Upper lobe of left lung (tissue), 4 donors: ENCODE results near the gene TRPM7.

ENCODE experiments used
- EP300 ChIP-seq, 4 donors: sonication (generic); formaldehyde crosslinking; IDR thresholded peaks; one replicate each; pipeline ENCODE4 v1.5.1; 2017; ENCODE audit warnings: antibody characterized with exemption in 4 of 4, control low read depth in 2 of 4
- POLR2A ChIP-seq, 4 donors: fragments of 450-650 bp; IDR thresholded peaks; one replicate each; pipeline ENCODE4 v1.5.1; 2016 to 2017; ENCODE audit warnings: antibody characterized with exemption in 4 of 4, mild to moderate bottlenecking in 2 of 4
- POLR2AphosphoS5 ChIP-seq, 2 donors: sonication (generic); formaldehyde crosslinking; IDR thresholded peaks; one replicate each; pipeline ENCODE4 v1.5.1; 2017; ENCODE audit warnings: antibody characterized with exemption in 2 of 2
- TF ChIP-seq, protein P1 (sequence below), 6 experiments: fragments of 450-650 bp in 4 of 6; fragments of 200-600 bp in 2 of 6; sonication (generic) in 2 of 6; IDR thresholded peaks; one replicate each; pipeline ENCODE4 v1.5.1; 2016 to 2019; ENCODE audit warnings: antibody characterized with exemption in 6 of 6

DNA sequence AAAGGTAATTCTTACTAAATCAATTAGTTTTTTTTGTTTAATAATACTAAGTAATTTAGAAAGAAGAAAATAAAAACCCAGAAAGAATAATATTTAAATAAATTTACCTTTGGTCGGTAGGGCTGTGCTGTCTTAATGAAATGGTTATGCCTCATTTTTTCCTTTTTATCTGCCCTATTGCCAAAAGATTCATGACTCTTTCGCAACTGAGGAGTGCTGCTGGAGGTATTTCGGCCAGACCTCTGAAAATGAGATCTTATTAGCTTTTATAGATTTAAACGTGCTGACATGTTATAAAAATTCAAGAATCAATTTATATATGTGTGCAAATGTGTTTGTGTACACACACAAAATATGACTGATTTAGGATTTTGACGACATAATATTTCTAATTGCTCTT lies 73.0 kb downstream of the TRPM7 start:
- TF ChIP-seq, protein P1, sequence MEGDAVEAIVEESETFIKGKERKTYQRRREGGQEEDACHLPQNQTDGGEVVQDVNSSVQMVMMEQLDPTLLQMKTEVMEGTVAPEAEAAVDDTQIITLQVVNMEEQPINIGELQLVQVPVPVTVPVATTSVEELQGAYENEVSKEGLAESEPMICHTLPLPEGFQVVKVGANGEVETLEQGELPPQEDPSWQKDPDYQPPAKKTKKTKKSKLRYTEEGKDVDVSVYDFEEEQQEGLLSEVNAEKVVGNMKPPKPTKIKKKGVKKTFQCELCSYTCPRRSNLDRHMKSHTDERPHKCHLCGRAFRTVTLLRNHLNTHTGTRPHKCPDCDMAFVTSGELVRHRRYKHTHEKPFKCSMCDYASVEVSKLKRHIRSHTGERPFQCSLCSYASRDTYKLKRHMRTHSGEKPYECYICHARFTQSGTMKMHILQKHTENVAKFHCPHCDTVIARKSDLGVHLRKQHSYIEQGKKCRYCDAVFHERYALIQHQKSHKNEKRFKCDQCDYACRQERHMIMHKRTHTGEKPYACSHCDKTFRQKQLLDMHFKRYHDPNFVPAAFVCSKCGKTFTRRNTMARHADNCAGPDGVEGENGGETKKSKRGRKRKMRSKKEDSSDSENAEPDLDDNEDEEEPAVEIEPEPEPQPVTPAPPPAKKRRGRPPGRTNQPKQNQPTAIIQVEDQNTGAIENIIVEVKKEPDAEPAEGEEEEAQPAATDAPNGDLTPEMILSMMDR (IDR thresholded peaks at IDR 0.05) = no peak
- TF ChIP-seq POLR2AphosphoS5 (IDR thresholded peaks at IDR 0.05) (no peak), POLR2A (IDR thresholded peaks at IDR 0.05) (no peak), EP300 (IDR thresholded peaks at IDR 0.05) (no peak)
